ENCODE measurements around the gene DIRAS1.
"Not testable (repeated sequence)": the region's sequence is repeated elsewhere in the genome, so short reads cannot be mapped to it uniquely, and the experiment has no call there.

The DIRAS1 gene

GRCh38 chr19:2668175-2668763 is 52.9 kb downstream of the DIRAS1 start:
- no peak for FAIRE-seq

GRCh38 chr19:2667349-2667748 is 53.8 kb downstream of the DIRAS1 start:
- not testable (repeated sequence) for FAIRE-seq

- FAIRE-seq = no peak
These were observed 54.7 kb downstream of the DIRAS1 start for GRCh38 chr19:2666344-2666994.

- FAIRE-seq = no peak
These were observed 56.1 kb downstream of the DIRAS1 start for GRCh38 chr19:2665103-2665502.

Data from endometrium (tissue), 2 donors.